Measurements from ENCODE around the gene RPL35.
A peak's percentile ranks its signal among the peaks of the same experiment; 100 is the strongest.

RPL35 gene

DNA sequence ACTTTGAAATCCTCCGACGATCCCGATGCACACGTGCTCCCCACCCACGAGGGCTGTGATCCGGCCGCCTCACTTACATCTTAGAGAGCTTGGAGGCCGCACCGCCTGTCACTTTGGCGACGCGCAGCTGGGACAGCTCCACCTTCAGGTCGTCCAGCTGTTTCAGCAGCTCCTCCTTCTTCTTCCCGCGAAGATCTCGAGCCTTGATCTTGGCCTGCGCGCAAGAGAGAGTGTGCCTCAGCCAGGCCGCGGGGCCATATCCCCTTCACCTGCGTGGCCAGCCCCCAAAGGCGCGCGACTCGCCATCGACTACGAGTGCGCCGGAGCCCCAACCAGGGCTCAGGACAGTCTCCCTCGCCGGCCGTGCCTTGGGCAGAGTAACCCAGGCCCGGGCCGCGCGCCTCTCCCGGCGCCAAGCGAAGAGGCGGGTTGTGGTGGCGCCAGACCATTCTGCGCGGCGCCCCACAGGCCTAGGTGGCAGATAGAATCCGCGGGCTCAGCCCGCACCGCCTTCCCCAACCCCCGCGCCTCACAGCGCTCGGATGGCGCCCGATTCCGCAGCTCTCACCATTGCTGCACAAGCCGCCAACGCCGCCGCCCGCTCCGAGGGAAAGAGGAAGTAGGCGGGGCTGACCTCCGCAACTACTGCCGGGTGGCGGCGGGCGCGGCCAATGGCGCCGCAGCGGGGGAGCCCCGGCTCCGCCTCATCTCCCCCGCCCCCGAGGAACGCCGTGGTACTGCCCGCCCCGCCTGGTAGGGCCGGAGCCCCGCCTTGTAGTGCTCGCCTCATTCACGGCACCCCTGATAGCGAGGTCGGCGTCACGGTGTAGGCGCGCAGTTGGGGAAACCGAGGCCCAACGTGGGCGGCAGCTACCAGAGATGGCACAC is at the start of gene RPL35, which contains the start of gene ARPC5L:
Gene RPL35 (minus strand): TSS at position 616 of the 888 bp plus-strand sequence. CDS start 45 bp downstream, at position 571.
Gene ARPC5L (plus strand): TSS at position 789 of the 888 bp plus-strand sequence. CDS start 7,161 bp downstream, outside the sequence.
- peak; percentile 97 for DNase-seq

DNA sequence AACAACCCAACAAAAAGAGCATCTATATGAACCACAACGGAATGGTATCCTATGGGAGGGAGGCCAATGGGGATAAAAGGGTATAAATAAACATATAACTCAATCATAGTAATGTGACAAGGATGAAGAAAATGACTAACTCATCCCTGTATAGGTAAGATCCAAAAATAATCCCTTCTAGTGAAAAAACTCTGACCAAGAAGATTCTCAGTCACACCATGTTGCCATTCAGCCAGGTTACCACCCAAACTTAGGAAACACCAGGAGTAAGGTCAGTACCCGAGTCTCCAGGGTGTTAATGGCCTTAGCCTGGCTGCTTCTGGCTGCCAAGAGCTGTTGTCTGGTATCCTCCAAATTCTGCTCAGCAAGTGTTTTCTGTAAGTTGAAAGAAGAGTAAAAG is 46.3 kb upstream of the RPL35 start:
- no peak for DNase-seq

DNA sequence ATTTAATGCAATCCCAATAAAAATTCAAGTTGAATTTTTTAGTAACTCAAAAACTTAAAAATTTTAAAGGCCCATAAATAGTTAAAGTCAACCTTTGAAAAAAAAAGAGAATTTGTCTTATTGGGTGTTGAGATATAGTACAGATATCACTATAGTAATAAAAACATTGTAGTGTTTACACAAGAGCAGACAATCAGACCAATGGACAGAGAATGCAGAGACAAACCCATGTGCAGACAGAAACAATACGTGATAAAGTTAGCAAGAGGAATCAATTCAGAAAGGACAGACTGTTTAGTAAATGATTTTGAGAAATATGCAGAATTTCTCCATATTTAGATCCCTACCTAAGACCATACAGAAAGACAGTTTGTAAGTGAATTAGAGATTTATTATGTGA is 45.2 kb upstream of the RPL35 start:
- no peak for DNase-seq

DNA sequence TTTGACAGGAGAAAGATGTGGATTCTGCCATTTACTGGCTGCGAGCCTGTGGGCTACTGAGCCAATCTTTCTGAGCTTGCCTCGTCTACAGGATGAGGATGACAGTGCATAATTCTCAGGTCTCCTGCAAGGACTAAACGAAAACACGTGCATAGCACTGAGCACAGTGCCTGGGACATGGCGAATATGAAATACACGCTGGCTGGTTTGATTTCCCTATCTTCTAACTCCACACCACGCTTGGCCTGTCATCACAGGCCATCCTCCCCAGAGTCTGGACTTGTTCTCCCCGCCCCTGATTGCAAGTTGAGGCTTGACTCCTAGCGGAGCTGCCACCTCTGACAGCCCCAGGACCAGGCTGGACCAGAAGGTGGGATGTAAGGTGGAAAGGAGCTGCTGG is 38.1 kb upstream of the RPL35 start:
- no peak for DNase-seq

DNA sequence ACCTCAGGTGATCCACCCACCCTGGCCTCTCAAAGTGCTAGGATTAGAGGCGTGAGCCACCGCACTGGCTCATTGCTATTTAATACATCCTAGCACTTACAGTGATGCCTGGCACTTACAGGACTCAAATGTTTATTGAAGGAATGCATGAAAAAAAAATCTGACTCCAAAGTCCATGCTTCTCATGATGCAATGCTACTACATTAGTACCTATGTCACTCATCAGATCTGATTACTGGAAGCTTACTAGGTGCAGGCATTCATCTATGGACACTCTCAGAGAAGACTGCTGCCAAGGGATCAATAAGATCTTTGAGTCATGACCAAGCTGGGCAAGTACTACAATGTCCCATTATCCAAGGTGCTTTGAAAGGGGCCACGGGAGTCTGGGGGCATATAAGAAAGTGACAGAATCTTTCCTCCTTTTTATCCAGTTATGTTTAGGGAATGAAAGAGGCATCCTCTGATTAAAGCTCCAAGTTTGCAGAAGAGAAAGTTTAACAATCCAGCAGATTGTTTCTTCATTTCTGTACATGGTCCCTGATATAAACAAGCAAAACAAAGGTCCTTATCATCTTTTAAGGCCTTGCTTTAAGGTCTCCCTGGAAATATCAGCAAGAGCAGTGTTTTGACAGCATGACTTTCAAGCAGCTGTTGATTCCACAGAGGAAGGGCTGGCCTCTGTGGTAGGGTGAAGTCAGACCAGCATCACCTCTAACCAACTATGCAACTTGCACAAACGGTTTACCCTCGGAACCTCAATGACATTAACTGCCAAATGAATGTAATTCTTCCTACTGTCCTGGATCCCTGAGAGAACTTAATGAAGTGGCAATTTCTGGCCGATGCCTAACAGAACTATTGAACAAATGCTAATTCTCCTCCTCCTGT is 36.1 kb upstream of the RPL35 start:
- no peak for DNase-seq

DNA sequence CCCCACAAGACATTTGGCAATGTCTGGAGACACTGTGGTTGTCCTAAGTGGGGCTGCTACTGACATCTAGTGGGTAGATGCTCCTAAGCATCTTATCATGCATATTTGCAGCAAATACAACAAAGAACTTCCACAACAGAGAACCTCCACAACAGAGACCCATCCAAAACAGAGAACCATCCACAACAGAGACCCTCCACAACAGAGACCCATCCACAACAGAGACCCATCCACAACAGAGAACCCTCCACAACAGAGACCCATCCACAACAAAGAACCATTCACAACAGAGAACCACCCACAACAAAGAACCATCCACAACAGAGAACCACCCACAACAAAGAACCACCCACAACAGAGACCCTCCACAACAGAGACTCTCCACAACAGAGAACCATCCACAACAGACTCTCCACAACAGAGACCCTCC is 33.0 kb upstream of the RPL35 start:
- peak; percentile 37 for DNase-seq

DNA sequence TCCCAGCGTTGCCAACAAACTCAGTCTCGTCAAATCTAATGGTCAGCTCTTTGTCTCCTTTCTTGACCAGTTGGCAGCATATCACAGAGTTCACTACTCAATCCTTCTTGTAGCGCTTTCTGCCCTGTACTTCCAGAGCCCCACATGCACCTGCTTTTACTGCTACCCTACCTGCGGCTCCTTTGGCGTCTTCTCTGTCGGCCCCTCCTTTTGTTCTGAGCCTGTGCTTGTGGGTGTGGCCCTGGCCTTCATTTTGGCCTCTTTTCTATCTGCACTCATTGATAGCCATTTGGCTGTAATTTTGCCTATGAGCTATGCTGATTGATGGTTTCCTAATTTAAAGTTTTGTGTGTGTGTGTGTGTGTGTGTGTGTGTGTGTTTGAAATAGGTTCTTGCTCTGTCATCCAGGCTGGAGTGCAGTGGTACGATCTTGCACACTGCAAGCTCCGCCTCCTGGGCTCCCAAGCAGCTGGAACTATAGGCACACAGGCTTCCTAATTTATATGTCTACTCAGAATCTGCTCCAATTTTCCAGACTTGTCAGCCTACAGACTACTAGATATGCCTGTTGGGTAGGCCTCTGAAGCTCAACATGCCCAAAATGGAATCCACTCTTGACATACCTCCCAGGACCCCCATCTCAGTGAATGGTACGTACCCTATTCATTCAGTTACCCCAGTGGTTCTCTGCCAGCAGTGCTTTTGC is 32.4 kb upstream of the RPL35 start:
- DNase-seq = no peak

DNA sequence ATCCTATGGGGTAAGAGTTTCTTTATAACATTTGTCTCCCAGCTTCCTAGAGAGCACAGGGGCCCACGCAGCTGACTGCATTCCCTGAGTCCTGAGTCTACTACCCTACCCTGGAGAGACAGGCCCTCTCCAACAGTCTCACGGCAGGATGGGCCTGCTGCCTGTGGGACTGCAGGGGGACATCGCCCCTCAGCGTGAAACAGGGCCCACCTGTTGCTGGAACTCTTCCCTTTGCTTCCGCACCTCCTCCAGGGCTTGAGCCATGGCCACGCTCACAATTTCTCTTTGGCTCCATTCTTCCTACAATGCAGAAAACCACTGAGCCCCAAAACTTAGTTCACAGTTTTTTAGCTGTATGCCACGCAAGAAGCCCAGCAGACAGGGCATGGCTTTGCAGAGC is 28.4 kb upstream of the RPL35 start:
- DNase-seq = no peak

DNA sequence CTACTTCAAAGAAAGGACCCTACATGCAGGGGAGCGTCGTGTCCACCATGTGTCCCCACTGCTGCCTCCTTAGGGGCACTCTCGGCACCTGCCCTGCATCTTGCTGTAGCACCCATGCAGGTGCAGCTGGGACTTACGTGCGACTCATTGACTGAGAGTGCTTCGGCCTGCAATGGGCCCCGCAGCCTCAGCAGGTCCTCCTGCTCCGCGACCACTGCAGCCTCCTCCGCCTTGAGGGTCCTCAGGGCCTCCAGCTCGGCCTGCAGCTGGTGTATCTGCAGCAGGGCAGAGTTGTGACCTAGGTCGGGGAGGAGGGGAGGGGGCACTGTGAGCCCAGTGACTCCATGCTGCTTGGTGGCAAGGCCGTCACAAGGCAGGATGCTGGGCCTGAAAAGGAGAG is 27.2 kb upstream of the RPL35 start:
- DNase-seq = no peak

DNA sequence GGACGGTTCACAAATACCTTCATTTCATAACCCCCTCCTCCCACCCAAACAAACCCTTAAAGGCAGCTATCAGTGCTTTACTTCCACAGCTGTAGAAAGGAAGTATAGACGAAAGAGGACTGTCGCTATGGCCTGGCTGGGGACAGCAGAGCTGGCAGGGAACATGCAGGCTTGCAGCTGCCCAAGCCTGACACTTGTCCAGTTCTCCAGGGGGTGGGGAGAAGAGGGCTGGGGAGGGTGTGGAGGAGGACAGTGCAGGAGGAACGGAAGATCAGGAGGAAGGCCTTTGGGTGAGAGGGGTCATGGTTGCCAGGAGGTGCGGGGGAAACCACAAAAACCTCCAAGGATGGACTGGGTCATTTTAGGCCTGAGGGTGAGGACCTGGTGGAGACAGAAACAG is 26.1 kb upstream of the RPL35 start:
- DNase-seq = no peak

DNA sequence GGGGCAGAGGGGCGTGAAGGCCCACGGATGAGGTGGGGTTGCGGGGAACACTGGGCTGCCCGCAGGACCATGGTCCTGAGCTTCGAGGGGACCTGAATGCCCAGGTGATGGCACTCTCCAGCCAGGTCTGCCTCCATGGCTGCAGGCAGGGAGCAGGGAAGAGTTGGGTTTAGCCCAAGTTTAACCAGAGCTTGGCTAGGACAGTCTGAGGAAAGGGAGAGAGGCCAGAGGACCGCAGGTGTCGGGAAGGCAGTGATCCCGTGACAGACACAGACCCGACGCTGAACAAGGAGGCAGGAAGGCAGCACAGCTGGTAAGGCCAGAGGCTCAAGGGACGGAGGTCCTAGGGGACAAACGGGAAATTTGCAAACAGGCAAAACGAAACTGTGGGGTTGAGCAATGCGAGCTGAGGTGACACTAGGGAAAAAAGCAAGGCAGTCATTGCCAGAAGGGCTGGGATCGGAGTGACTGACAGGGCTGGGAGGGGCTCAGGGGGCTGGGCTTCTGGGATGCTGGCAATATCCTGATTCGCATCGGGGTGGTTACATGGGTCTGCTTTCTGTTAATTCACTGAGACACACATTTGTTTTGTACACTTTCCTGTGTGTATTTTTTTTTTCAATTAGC is 25.2 kb upstream of the RPL35 start:
- no peak for DNase-seq

DNA sequence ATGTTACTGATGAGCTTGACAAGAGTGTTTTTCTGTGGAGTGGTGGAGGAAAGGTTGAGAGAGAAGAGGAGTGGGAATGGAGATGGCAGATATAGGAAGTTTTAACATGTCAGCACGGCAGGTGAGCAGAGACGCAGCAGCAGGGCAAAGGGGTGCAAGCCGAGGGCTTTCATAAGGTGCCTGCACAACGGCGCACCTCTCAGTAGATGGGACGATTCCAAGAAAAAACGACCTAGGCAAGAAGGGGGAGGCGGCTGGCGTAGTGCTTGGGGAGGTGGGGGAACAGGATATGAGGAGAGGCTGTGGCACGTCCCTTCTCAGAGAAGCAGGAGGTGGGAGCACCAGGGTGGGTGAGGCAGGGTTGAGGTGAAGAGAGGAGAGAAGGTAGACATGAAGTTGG is 24.7 kb upstream of the RPL35 start:
- no peak for DNase-seq

DNA sequence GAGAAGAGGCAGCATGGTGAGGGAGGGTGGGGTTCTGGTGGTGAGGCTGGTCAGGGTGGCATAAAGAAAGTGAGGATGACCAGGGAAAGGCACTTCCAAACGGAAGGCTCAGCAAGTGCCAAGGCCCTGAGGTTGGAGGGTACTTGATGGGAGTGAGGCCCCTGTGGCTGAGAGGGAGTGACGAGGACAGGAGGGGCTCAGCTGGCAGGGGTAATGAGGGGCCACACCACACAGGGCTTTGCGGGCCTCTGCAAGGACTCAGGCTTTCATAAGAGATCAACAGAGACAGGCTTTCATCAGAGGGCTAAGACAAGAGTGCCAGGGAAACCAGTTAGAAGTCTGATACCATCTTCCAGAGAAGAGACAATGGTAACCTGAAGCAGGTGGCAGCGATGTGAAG is 23.8 kb upstream of the RPL35 start:
- no peak for DNase-seq

DNA sequence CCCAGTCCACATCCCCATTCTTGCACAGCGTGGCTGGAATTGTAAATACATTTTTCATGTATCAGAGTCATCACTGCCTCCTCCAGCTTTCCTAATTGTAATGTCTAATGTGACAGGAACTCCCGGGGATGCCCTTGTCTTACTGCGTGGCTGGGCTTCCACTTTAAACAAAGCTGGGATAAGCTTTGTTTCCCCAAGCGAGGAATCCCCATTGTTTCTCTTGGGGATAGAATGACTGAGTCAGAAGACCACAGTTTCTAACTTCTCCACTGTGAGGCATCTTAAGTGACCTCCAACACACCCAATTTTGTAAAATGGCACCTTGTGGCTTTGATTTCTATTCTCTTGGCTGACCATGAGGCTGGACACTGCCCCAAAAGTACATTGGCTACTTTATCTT is 22.6 kb upstream of the RPL35 start:
- no peak for DNase-seq

DNA sequence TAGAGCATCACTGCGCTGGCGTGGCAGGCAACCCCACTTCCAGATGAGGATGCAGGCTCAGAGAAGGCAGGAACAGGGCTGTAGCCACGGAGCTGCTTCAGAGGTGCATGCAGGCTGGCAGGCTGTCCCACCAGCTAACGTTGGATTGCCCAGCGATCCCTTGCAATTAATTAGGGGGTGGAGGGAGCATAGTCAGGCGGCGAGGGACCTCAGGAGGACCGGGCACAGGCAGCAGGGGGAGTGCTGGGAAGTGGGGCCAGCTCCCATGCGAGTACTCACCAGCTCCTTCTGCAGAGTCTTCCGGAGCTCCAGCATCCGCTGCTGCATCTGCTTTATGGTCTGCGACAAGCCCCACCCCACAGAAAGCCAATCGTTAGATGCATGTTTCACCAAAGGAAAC is 20.5 kb upstream of the RPL35 start:
- DNase-seq = no peak

DNA sequence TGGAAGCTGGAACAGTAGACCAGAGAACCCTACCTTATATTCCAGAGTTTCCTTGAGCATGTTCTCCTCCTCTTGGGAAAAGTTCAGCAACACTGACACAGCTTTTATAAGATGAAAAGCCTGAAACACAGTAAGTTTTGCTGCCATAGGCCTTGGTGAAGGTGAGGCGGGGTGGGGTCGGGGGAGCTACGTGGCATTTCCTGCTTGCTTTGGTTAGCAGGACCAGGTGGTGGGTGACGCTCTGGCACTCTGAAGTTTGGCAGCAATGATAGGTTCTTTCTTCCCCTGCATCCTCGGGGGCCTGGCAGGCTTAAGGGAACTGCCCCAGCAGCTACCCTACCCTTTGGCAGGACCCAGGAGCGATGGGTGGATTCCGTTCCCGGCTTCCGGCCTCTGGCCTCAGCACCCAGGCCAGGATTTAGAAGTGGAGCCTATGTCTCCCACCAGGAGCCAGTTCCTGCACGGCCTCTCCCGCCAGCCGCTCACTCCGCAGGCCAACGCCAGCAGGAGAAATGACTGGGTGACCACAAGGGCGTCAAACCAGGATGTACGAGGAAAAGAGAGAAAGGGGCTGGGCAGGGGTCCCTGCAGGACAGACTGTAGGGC is 19.5 kb upstream of the RPL35 start:
- DNase-seq = no peak

DNA sequence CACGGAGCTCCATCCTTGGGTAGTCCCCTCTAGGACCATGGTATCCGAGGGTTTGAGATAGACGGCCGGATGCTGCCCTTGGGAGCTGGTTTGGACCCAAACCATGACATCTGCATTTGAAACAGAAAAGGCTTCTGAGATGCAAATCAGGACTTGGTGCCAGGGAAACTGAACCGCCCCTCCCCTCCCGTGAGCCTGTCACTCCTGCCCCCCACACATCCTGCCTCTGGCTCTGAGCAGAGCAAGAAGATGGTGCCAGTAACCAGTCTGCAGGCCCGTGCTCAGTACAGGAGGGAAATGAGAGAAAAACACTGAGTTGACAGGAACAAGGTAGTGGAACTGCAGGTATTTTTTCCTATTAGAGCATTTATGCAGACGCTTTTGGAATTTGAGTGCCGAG is 18.7 kb upstream of the RPL35 start:
- no peak for DNase-seq

DNA sequence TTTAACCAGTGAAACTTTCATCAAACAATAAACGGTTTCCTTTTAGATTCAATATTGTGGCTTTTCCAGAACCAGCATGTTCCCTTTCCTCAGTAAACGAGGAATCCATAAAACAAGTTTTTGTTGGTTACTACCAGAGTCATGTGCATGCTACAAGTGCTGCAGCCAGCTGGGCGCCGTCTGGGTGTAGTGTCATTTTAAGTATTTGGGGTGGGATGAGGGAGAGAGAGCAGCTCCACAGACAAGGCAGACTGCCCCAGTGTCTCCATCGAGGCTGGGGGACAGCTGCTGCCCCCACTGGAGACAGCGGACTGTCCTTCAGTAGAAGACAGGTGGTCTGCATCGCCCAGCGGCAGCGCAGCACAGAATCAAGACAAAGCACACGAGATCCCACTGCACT is 17.5 kb upstream of the RPL35 start:
- no peak for DNase-seq

DNA sequence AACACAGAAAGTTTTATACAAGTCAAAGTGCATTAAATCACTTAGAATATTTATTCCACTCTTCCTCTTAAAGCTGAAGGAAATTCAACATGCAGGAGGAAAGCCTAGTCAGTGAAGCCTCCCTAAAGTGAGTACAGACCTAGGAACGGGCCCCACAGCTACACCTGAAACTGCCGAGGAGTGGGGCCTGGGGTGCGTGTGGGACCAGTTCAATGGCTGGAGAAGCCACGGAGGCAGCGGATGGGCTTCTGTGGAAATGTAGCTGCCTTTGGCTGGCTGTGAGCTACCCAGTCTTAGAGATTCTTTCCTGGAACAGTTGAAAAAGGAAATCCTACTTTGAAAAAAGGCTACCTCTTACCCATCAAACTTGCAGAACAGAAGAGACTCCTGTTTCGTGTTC is 16.8 kb upstream of the RPL35 start:
- DNase-seq = no peak

DNA sequence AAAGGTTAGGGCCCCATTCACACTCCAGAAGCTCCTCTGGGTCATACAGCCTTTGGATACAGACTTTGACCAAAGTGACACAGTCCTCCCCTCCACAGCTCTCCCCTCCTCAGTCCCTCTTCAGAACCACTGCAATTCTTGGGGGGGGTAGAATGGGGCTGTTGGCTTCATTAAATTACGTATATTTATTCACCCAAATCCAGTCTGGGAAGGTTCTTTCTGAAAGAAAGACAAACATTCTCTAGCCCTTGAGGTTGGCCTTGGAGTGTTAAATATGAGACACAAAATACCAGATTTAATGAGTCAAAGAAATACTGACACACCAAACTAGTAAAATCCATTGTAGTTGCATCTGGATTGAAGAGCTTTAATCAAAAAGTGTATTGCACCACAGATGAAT is 16.3 kb upstream of the RPL35 start:
- no peak for DNase-seq

DNA sequence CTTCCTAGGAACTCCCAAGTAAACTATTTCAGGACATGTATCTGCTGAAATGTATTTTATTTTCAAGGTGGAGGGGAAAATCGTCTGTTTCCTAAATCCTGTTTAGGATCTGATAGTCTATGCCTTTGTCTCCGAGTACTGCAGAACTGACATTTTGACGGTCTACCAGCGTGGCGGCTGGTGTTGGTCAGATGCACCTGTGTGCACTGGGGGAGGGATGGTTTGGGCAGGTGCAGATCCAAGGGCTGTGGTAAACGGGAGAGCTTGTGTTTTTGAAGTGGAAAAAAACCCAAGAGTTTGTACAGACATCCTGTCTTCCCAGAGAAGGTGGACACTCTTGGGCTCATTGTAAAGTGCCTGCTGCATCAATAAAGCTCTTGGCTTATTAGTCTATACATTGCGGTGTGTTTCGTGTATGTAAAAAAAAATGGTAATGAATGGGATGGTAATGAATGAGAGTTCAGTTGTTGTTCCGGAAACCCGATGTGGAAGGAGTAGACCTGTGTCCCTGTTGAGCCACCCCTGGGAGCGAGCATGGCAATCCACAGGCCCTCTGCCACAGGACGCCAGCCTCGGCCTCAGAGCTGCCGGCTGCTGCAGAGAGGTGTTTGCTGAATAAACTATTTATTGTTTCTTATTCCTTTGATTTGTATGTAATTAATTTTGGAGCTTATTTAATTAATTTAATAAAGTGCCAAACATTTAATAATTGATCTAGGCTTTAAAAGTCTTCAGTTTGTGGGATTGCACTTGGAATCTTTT is 15.4 kb upstream of the RPL35 start:
- DNase-seq = no peak

Measured in activated CD4-positive, alpha-beta T cell treated with anti-CD3 and anti-CD28 coated beads, Interleukin-2, amount 50 U/mL, for 16 hours (primary cell).